ENCODE data around the gene MRPL55.
A peak's percentile ranks its signal among the peaks of the same experiment; 100 is the strongest.

Gene MRPL55

DNA sequence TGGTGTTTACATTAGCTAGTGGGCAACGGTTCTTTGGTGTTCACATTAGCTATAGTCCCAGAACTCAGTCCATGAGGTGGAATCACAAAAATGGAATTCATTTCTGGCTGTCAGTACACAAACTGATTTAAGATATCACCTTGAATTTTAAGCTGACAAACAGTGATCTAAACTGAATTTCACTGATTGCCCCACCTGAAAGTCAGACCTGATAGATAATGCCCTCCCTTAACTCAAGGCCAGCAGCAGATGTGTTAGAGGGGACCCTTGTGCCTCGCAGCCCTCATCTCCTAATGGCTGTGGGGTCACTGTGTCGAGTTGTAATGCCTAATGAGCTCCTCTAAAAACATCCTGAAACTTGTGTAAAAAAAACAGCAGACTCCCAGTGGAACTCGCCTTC, 18.0 kb downstream of the MRPL55 start:
- no peak overlapping the region for H3K4me3 ChIP-seq (ENCODE audit: low read depth, low read length)
- TF ChIP-seq, protein P1, sequence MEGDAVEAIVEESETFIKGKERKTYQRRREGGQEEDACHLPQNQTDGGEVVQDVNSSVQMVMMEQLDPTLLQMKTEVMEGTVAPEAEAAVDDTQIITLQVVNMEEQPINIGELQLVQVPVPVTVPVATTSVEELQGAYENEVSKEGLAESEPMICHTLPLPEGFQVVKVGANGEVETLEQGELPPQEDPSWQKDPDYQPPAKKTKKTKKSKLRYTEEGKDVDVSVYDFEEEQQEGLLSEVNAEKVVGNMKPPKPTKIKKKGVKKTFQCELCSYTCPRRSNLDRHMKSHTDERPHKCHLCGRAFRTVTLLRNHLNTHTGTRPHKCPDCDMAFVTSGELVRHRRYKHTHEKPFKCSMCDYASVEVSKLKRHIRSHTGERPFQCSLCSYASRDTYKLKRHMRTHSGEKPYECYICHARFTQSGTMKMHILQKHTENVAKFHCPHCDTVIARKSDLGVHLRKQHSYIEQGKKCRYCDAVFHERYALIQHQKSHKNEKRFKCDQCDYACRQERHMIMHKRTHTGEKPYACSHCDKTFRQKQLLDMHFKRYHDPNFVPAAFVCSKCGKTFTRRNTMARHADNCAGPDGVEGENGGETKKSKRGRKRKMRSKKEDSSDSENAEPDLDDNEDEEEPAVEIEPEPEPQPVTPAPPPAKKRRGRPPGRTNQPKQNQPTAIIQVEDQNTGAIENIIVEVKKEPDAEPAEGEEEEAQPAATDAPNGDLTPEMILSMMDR (IDR thresholded peaks at IDR 0.05; ENCODE audit: insufficient read depth, low read depth, low read length, missing control alignments) = no peak
- peak; percentile 0 for DNase-seq (ENCODE audit: low read depth)

DNA sequence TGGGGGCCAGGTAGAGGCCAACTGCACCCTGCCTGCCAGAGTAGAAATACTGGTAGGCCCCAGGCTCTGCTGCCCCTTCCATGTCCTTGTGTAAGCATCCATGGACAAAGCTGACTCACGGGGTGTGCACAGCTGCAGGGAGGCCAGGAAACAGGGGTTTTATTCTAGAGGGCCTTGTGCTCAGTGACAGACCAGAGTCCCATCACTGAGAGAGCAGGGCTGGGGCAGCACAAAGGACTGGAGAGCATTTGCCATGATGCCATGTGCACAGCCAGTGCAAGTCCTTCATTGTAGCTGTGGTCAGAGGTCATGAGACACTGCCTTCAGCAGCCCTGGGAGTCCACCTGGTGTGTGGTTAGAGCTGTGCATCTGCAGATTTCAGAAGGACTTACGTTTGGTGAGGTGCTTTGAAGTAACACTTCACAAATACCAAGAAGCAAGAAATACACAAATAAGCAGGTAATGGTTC, 18.5 kb downstream of the MRPL55 start:
- DNase-seq (ENCODE audit: low read depth) = no peak
- TF ChIP-seq, protein P1 (IDR thresholded peaks at IDR 0.05; ENCODE audit: insufficient read depth, low read depth, low read length, missing control alignments) = no peak
- no peak overlapping the region for H3K4me3 ChIP-seq (ENCODE audit: low read depth, low read length)

DNA sequence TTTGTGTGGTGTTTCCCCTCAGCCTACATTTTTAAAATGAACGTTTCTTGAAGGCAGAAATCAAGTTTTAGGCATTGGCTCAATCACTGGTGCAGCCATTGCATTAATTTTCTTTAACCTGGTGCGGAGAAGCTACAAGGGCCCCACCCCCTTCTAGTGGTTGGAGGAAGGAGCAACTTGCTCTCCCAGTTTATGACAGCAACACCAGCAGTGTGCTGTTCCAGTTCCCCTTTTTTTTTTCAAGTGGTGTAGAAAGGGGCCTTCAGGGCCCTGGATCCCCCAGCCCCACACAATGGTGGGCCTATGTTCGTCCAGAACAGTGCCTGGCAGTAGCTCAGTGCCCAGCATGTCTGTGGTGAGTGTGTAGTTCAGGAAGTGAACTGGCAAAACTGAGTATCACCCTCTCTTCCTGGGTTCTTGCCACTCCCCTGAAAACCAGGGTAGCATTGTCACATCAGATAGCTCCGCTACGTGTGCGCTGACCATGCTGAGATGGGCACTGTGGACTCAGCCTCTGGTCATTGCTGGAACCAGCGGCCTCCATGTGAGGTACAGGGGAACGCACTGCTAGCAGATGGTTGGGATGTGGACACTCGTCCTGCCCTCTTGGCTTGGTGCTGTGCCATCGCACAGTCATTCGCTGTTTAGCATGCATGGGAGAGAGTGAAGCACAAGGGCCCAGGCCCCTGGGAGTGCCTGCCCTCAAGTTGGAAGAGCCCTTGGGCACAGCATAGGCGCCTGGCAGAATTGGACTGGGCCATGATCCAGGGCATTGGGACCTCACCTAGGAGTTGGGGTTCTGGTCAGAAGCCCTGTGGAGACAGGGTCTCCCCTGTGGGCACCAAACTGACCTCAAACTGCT, 19.3 kb downstream of the MRPL55 start:
- no peak for DNase-seq (ENCODE audit: low read depth)
- TF ChIP-seq, protein P1 (IDR thresholded peaks at IDR 0.05; ENCODE audit: insufficient read depth, low read depth, low read length, missing control alignments) = no peak
- no peak overlapping the region for H3K4me3 ChIP-seq (ENCODE audit: low read depth, low read length)

DNA sequence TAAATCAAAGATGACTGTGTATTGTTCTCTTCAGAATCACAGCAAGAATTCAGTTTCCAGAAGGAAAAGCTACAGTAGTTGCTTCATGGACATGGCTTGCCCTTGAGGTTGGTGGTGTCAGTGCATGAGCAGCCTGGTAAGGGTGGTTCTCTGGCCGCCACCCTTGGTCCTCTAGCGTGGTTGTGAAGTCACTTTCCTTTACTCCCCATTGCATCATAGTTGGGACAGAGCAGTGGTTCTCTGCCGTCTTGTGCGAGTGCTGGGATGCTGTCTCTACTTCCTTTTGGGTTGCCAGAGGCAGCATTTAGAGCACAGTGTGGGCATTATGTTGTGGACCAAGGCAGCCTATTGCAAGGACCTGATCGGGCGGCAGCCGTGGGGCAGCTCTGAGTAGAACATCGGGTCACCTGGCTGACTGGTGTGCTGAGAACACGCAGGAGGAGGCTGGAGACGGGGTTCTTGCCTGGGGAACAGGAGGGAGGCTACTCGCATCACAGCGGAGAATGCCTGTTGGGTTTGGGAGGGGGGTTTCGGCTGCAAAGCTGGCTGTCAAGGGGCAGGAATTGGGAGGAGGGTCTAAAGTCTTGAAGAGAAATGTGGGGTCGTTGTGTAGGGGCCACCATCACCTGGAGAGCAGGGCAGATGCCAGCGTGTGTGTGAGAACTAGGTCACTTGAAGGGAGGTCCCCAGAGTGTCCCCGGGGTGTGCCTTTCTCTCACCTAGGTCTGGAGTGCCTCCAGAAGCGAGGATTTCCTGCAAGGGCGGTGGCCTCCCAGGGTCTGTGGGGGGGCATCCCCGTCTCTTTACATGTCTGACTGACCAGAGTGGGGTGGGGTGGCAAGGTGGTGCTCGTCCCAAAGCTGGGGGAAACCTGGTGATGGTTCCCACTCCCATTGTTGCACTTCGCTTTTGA, 20.3 kb downstream of the MRPL55 start:
- no peak for DNase-seq (ENCODE audit: low read depth)
- TF ChIP-seq, protein P1 (IDR thresholded peaks at IDR 0.05; ENCODE audit: insufficient read depth, low read depth, low read length, missing control alignments) = no peak
- H3K4me3 ChIP-seq (ENCODE audit: low read depth, low read length) = no peak overlapping the region

DNA sequence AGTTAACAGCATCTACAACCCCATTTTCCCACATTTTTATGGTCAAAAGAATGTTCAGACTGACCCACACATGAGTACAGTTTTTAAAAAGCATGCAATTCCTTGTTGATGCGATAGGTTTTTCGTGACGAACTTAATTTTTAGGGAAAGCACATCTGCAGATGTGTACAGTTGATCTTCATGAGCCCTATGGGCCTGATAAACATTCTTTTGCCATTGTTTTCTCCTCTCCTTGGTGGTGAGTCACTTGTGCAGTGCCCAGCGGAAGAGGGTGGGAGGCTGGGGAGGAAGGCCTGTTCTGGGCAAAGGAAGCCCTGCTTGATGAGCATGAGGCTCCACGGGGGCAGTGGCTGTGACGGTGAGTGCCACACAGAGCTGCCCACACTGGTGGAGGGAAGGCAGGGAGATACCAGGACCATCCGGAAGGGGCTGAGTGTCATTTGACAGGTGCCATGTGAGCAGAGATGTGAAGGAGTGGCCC, 21.3 kb downstream of the MRPL55 start:
- H3K4me3 ChIP-seq (ENCODE audit: low read depth, low read length) = no peak overlapping the region
- TF ChIP-seq, protein P1 (IDR thresholded peaks at IDR 0.05; ENCODE audit: insufficient read depth, low read depth, low read length, missing control alignments) = no peak
- no peak for DNase-seq (ENCODE audit: low read depth)

DNA sequence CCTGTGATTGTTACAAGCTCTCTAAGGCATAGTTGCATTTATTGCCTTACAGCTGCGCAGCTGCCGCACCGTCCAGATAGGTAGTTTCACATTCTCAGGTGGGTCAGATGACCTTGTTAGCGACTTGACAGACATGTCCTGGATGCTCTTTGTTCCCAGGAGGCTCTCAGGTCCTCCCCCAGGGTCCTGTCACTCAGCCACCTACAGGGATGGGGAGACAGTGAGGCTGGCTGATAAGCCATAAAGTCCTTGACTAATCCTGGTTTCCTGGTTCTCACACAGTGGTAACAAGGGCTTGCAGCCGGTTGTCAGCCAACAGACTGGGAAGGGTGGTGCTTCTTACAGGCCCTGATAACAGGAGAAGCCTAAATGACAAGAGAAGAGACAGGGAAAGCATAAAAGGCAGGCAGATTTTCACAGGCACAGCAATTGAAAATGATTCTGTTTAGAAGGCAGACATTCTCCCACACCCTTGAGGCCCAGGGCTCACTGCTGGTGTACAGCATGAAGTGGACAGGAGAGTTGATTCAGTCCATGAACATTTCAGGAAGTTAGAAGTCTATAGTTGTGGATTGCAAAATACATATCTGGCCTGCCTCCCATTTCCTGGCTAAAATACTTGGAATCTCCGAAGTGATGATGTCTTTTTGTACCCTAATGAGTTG, 23.7 kb downstream of the MRPL55 start:
- TF ChIP-seq, protein P1 (IDR thresholded peaks at IDR 0.05; ENCODE audit: insufficient read depth, low read depth, low read length, missing control alignments) = no peak
- peak overlapping the region; percentile 80; the same call in 1 of the 2 replicates for H3K4me3 ChIP-seq (ENCODE audit: low read depth, low read length)
- no peak for DNase-seq (ENCODE audit: low read depth)

Data from GM12865 (cell line).